Type B pancreatic cell (in vitro differentiated cells): ENCODE measurements around the gene GBA3. TPM values are rescaled to one million over a fixed set of nuclear protein-coding genes. Genes with fewer than 3 reads are reported as not detected.

Source experiments
- DNase-seq: peaks from one replicate; pipeline ENCODE4 v3.0.0; 2021; ENCODE audit warnings: mixed read lengths; ENCODE audit not compliant: unreplicated experiment; ENCODE audit errors: extremely low spot score
- H3K27ac Mint-ChIP-seq: 2 replicates; pipeline ENCODE4 v1.8.0; 2021; ENCODE audit warnings: mild to moderate bottlenecking, mixed read lengths
- H3K27me3 Mint-ChIP-seq: 2 replicates; pipeline ENCODE4 v1.8.0; 2021; ENCODE audit warnings: mixed read lengths
- H3K36me3 Mint-ChIP-seq: 2 replicates; pipeline ENCODE4 v1.8.0; 2021; ENCODE audit warnings: mixed read lengths
- H3K4me1 Mint-ChIP-seq: one replicate; pipeline ENCODE4 v1.8.0; 2021; ENCODE audit warnings: mixed read lengths; ENCODE audit not compliant: unreplicated experiment
- H3K4me3 Mint-ChIP-seq: 2 replicates; pipeline ENCODE4 v1.8.0; 2021; ENCODE audit warnings: mild to moderate bottlenecking, mixed read lengths
- H3K9me3 Mint-ChIP-seq: 2 replicates; pipeline ENCODE4 v1.8.0; 2021; ENCODE audit warnings: mixed read lengths
- CTCF ChIP-seq: fragments of 200-600 bp; sonication (generic); conservative IDR thresholded peaks from 2 replicates; pipeline ENCODE4 v1.5.0; 2021; ENCODE audit warnings: antibody characterized with exemption, mild to moderate bottlenecking
- total RNA-seq: library from RNA; stranded (reverse); gene quantifications from 2 replicates; pipeline ENCODE4 v1.2.1, GENCODE V29; 2021; ENCODE audit warnings: low replicate concordance

Gene GBA3
- total RNA-seq, 1 donor from 2014 or later = 1.4 TPM

- H3K4me3 Mint-ChIP-seq = no peak overlapping the region
- peaks cover 5% of the 10 kb centered on the region for H3K9me3 Mint-ChIP-seq
- no peak for TF ChIP-seq CTCF
- DNase-seq = no peak
- no peaks in the 10 kb centered on the region for H3K36me3 Mint-ChIP-seq
- no peak overlapping the region for H3K27ac Mint-ChIP-seq
- no peaks in the 10 kb centered on the region for H3K4me1 Mint-ChIP-seq
- H3K27me3 Mint-ChIP-seq = peaks cover 3% of the 10 kb centered on the region
Measured at GRCh38 chr4:22744478-22745062, 51.8 kb downstream of the GBA3 start.

- no peaks in the 10 kb centered on the region for H3K36me3 Mint-ChIP-seq
- peaks cover 3% of the 10 kb centered on the region for H3K27me3 Mint-ChIP-seq
- TF ChIP-seq CTCF = no peak
- DNase-seq = no peak
- peaks cover 5% of the 10 kb centered on the region for H3K9me3 Mint-ChIP-seq
- no peak overlapping the region for H3K27ac Mint-ChIP-seq
- no peaks in the 10 kb centered on the region for H3K4me1 Mint-ChIP-seq
- H3K4me3 Mint-ChIP-seq = no peak overlapping the region
Measured at GRCh38 chr4:22745234-22745633, 52.5 kb downstream of the GBA3 start.

- no peak for DNase-seq
- H3K27me3 Mint-ChIP-seq = no peaks in the 10 kb centered on the region
- no peak overlapping the region for H3K27ac Mint-ChIP-seq
- H3K9me3 Mint-ChIP-seq = no peaks in the 10 kb centered on the region
- TF ChIP-seq CTCF = no peak
- H3K36me3 Mint-ChIP-seq = no peaks in the 10 kb centered on the region
- H3K4me3 Mint-ChIP-seq = no peak overlapping the region
- H3K4me1 Mint-ChIP-seq = no peaks in the 10 kb centered on the region
Measured at GRCh38 chr4:22754116-22754515, 61.4 kb downstream of the GBA3 start.

- no peak for DNase-seq
- Mint-ChIP-seq H3K4me3 (no peak overlapping the region), H3K27ac (no peak overlapping the region), H3K4me1 (no peaks in the 10 kb centered on the region), H3K36me3 (no peaks in the 10 kb centered on the region), H3K27me3 (no peaks in the 10 kb centered on the region), H3K9me3 (no peaks in the 10 kb centered on the region)
- TF ChIP-seq CTCF = no peak
Measured at GRCh38 chr4:22762548-22762947, 69.8 kb downstream of the GBA3 start.

- no peak for DNase-seq
- Mint-ChIP-seq H3K36me3 (no peaks in the 10 kb centered on the region), H3K4me1 (no peaks in the 10 kb centered on the region), H3K27ac (no peak overlapping the region), H3K9me3 (no peaks in the 10 kb centered on the region), H3K27me3 (peaks cover 3% of the 10 kb centered on the region), H3K4me3 (no peak overlapping the region)
- no peak for TF ChIP-seq CTCF
Measured at GRCh38 chr4:22764183-22764582, 71.4 kb downstream of the GBA3 start.

GRCh38 chr4:22766068-22766467 lies 73.3 kb downstream of the GBA3 start:
- peaks cover 3% of the 10 kb centered on the region for H3K27me3 Mint-ChIP-seq
- H3K9me3 Mint-ChIP-seq = no peaks in the 10 kb centered on the region
- no peaks in the 10 kb centered on the region for H3K4me1 Mint-ChIP-seq

More at GRCh38 chr4:22766068-22766467, 73.3 kb downstream of the GBA3 start:
- TF ChIP-seq CTCF = no peak
- no peak overlapping the region for H3K27ac Mint-ChIP-seq
- no peak overlapping the region for H3K4me3 Mint-ChIP-seq
- H3K36me3 Mint-ChIP-seq = no peaks in the 10 kb centered on the region
- no peak for DNase-seq
